HG02981 (cell line): Measurements from ENCODE around the gene CR1L.
"Not testable (repeated sequence)": the region's sequence is repeated elsewhere in the genome, so short reads cannot be mapped to it uniquely, and the experiment has no call there.

Experiments used
- ATAC-seq: cut with Tn5 transposase; IDR thresholded peaks from one replicate; pipeline ENCODE4 v1.9.1; 2021; ENCODE audit warnings: mild to moderate bottlenecking, moderate library complexity; ENCODE audit not compliant: unreplicated experiment

CR1L gene

GRCh38 chr1:207644852-207645634 lies at the start of gene CR1L:
Gene CR1L, plus strand, starts transcription at chr1:207645133. Its CDS starts 101 bp downstream, at chr1:207645234.
- ATAC-seq = peak; percentile 96

- no peak for ATAC-seq
These were observed 41.2 kb upstream of the CR1L start for GRCh38 chr1:207603777-207604176.

- ATAC-seq = no peak
These were observed 39.2 kb upstream of the CR1L start for GRCh38 chr1:207605444-207606361.

GRCh38 chr1:207606362-207606755 lies 38.6 kb upstream of the CR1L start:
- ATAC-seq = no peak

GRCh38 chr1:207612762-207613161 lies 32.2 kb upstream of the CR1L start:
- ATAC-seq = no peak

GRCh38 chr1:207619871-207620542 lies 24.9 kb upstream of the CR1L start:
- peak; percentile 98 for ATAC-seq

GRCh38 chr1:207620543-207620893 lies 24.4 kb upstream of the CR1L start:
- ATAC-seq = no peak

- not testable (repeated sequence) for ATAC-seq
These were observed 19.3 kb upstream of the CR1L start for GRCh38 chr1:207625504-207626071.

GRCh38 chr1:207626972-207627337 lies 18.0 kb upstream of the CR1L start:
- ATAC-seq = no peak

GRCh38 chr1:207627496-207627895 lies 17.4 kb upstream of the CR1L start:
- no peak for ATAC-seq

- no peak for ATAC-seq
These were observed 16.2 kb upstream of the CR1L start for GRCh38 chr1:207628776-207629175.

GRCh38 chr1:207631137-207631536 lies 13.8 kb upstream of the CR1L start:
- ATAC-seq = no peak

GRCh38 chr1:207633226-207633625 lies 11.7 kb upstream of the CR1L start:
- no peak for ATAC-seq

GRCh38 chr1:207633699-207634289 lies 11.1 kb upstream of the CR1L start:
- not testable (repeated sequence) for ATAC-seq

- ATAC-seq = not testable (repeated sequence)
These were observed 10.6 kb upstream of the CR1L start for GRCh38 chr1:207634293-207634692.

- ATAC-seq = not testable (repeated sequence)
These were observed 9.3 kb upstream of the CR1L start for GRCh38 chr1:207635569-207636186.

- ATAC-seq = not testable (repeated sequence)
These were observed 6.3 kb upstream of the CR1L start for GRCh38 chr1:207638487-207639145.

GRCh38 chr1:207639362-207639761 lies 5.6 kb upstream of the CR1L start:
- ATAC-seq = not testable (repeated sequence)

GRCh38 chr1:207644166-207644851 lies 624 bp upstream of the CR1L start:
- ATAC-seq = peak; percentile 7
